Inferior parietal cortex (tissue), 1 donor: ENCODE results near the gene DLGAP3.

ENCODE experiments used
- DNase-seq: peaks from one replicate; pipeline ENCODE4 v3.0.0-alpha.2; 2016; ENCODE audit errors: extremely low spot score

Gene DLGAP3

GRCh38 chr1:34904236-34905097 is 25.0 kb downstream of the DLGAP3 start:
- no peak for DNase-seq

GRCh38 chr1:34901919-34902318 is 27.5 kb downstream of the DLGAP3 start:
- DNase-seq = no peak

GRCh38 chr1:34900775-34901502 is 28.5 kb downstream of the DLGAP3 start:
- DNase-seq = no peak

- no peak for DNase-seq
Observed at GRCh38 chr1:34899906-34900305, 29.5 kb downstream of the DLGAP3 start.

- DNase-seq = no peak
Observed at GRCh38 chr1:34899471-34899870, 30.0 kb downstream of the DLGAP3 start.

- DNase-seq = no peak
Observed at GRCh38 chr1:34898330-34898761, 31.1 kb downstream of the DLGAP3 start.

GRCh38 chr1:34896612-34897011 is 32.8 kb downstream of the DLGAP3 start:
- no peak for DNase-seq

GRCh38 chr1:34889705-34890104 is 39.7 kb downstream of the DLGAP3 start:
- DNase-seq = no peak

- no peak for DNase-seq
Observed at GRCh38 chr1:34887593-34887992, 41.9 kb downstream of the DLGAP3 start.

- no peak for DNase-seq
Observed at GRCh38 chr1:34885405-34886247, 43.8 kb downstream of the DLGAP3 start.

GRCh38 chr1:34884961-34885360 is 44.5 kb downstream of the DLGAP3 start:
- no peak for DNase-seq

GRCh38 chr1:34884536-34884935 is 44.9 kb downstream of the DLGAP3 start:
- DNase-seq = no peak

GRCh38 chr1:34879230-34879629 is 50.2 kb downstream of the DLGAP3 start:
- DNase-seq = no peak

- no peak for DNase-seq
Observed at GRCh38 chr1:34876406-34876805, 53.0 kb downstream of the DLGAP3 start.

GRCh38 chr1:34874296-34874952 is 55.0 kb downstream of the DLGAP3 start:
- no peak for DNase-seq

- no peak for DNase-seq
Observed at GRCh38 chr1:34872133-34872503, 57.3 kb downstream of the DLGAP3 start.

- no peak for DNase-seq
Observed at GRCh38 chr1:34871443-34872132, 57.9 kb downstream of the DLGAP3 start.

- peak; percentile 69 for DNase-seq
Observed at GRCh38 chr1:34870395-34870794, 59.1 kb downstream of the DLGAP3 start.

- no peak for DNase-seq
Observed at GRCh38 chr1:34869760-34870159, 59.7 kb downstream of the DLGAP3 start.

GRCh38 chr1:34868230-34869049 is 61.0 kb downstream of the DLGAP3 start:
- no peak for DNase-seq
